Measurements from ENCODE around the gene BBS9.
A peak's percentile ranks its signal among the peaks of the same experiment; 100 is the strongest.

Gene BBS9

DNA sequence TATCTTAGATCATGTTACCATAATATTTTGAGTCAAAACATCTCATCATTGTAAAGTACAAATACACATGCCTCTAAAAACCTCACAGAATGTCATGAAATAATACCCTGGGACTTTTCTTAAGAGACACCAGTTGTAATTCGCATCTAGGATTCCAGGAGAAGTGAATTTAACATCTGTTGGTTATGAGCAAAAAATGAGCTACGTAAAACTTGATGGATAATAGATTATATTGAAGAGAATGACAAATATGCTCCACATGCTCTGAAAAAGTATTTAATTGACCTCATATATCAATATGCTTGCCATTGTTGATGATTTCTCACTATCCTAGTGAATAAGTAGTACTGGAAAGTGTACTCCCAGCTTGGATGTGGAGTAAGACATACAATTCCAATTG, 227.0 kb downstream of the BBS9 start:
- DNase-seq (ENCODE audit: low read depth): no peak

DNA sequence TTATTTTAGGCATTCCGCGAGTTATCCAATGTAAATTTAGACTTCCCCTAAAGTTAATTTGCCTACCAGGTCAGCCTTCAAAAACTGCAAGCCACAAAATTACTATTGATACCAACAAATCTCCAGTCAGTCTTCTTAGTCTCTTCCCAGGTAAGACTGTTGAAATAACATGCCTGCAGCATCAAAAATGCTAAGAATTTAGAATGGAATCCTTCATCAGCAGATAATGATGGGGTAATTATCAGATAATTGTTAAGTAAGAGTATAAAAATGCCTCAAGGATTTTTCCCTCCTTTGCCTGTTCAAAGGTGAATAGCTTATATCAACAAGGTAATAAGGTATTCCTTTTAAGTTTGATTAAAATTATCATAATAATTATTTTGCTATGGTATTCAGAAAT, 228.5 kb downstream of the BBS9 start:
- DNase-seq (ENCODE audit: low read depth): no peak

DNA sequence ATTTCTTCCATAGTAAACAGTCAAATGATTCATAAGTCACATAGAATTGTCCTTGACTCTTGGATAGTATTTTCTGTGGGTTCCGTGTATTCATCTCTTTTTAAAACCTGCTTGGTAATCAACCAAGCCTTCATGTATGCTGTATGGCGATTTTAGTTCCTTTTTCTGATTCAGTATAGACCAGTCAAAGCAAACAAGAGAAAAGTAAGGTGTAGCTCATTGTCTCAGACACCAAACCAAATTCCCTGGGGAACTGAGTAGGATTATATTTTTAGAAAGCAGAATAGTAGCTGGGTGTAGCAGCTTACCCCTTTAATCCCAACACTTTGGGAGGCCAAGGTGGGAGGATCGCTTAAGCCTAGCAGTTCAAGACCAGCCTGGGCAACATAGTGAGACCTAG, 240.5 kb downstream of the BBS9 start:
- no peak for DNase-seq (ENCODE audit: low read depth)

DNA sequence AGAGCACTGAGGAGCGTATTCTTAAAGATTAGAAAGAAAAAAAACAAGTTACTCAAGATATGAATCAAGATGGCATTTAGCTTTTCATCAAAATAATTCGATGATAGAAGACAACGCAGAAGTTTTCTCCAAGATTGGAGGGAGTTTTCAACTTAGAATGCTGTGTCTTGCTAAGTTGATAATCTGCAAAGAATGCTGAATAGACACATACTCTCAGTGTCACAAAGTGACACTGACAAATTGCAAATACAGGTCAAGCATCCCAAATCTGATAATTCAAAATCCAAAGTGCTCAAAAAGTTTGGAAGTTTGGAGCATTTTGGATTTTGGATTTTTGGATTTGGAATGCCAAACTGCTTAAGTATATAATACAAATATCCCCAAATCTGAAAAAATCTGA, 243.8 kb downstream of the BBS9 start:
- no peak for DNase-seq (ENCODE audit: low read depth)

GRCh38 chr7:33379891-33380525, 250.6 kb downstream of the BBS9 start:
- DNase-seq (ENCODE audit: low read depth): no peak

- DNase-seq (ENCODE audit: low read depth): no peak
Measured at GRCh38 chr7:33388332-33388731, 259.0 kb downstream of the BBS9 start.

GRCh38 chr7:33392148-33392547, 262.8 kb downstream of the BBS9 start:
- no peak for DNase-seq (ENCODE audit: low read depth)

GRCh38 chr7:33393770-33394169, 264.4 kb downstream of the BBS9 start:
- no peak for DNase-seq (ENCODE audit: low read depth)

GRCh38 chr7:33395340-33395739, 266.0 kb downstream of the BBS9 start:
- no peak for DNase-seq (ENCODE audit: low read depth)

- DNase-seq (ENCODE audit: low read depth): no peak
Measured at GRCh38 chr7:33399528-33400213, 270.3 kb downstream of the BBS9 start.

DNA sequence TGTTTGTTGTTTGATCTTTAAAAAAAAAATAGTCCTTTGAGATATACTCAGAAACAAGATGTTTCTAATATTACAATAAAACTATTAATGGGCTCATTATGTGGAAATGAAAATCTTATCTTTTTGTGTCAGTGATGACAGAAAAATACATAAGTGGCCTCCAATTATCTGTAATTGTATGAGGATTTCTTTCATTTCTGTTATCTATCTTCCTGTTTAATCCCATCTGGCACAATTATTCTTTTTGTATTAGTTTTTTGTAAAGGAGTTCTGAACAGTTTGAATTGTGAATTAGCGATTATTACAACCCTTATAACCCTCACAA, 270.8 kb downstream of the BBS9 start:
- no peak for DNase-seq (ENCODE audit: low read depth)

DNA sequence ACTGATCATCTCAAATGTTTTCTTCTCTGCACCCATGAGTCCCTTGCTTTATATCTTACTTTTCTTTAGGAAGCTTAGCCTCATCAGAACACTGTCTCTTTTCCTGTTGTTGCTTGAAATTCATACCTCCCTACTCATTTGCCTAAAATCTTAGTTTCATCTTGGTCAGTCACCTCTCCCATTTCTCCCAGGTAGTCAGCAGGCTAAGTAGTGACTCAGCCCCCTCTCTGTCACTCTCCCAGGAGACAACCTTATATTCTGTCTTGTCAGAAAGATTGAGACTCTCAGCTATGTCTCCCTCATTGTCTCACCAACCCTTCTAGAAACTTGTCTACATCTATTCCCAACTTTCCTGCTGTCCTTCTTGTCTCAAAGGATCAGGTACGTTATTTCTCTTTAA, 280.9 kb downstream of the BBS9 start:
- DNase-seq (ENCODE audit: low read depth): no peak

GRCh38 chr7:33411020-33411419, 281.7 kb downstream of the BBS9 start:
- DNase-seq (ENCODE audit: low read depth): no peak

DNA sequence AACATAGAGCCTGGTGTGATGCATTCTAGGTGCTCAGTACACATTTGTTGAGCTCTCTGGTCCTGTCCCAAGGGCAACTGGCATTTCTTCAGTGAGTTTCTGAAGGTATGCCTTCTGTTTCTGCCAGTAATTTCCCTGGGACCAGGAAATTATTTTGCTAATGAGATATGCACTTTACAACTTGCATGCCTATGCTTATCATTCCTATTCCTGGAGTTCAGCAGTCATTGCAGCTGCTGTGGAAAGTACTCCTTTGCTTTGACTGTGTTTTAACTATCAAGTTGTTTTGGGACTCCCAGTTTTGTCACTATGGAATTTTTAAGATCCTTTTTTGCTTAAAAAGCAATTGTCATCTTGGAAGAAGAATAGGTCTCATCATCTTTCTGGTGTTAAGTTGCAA, 283.0 kb downstream of the BBS9 start:
- no peak for DNase-seq (ENCODE audit: low read depth)

DNA sequence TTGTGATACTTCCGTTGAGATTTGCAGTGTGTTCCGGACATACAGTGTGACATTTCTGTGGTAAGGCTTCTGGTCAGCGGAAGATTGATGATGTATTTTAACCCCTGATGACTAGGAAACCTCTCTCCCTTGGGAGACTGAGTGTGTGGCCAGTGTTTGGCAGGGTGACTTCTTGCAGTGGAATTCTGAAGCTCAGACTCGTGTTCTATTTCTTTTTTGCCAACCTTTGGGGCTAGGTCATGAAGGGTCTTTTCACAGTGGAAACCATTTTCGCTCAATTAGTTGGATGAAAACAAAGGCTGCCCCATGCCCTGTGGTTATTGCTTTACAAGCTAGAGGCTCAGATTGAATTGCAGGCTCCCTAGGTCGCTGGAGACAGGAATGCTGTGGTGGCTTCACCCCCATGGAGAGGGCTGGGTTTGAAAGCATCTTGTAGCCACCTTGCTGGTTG, 288.9 kb downstream of the BBS9 start:
- peak; percentile 82 for DNase-seq (ENCODE audit: low read depth)

DNA sequence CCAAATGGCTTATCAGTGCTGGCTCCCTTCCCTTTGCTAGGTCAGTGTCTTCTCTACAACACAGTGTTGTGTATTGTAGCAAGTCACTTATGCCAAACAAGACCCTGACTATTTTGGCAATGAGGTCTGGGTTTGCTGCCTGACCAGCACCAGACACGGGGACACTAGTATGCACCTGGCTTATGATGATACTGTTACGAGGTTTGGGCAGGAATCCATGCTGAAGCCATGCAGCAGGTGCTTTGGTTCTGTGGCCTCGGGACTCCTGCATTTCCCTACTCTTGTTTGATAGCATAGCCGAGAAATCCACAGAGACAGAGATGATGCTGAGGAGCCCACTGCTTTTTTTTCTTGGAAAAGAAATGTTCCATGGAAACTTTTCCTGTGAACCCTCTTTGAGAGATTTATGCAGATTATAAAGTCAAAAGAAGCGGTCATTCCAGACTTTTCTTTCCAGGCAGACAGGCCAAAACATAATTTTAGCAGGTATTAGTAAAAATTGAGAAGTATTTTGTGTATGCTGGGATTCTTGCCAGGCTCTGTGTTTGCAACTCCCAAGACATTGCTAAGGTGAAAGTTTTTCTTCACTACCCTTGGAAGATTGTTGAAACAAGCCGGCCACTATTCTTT, 291.1 kb downstream of the BBS9 start:
- DNase-seq (ENCODE audit: low read depth): no peak

GRCh38 chr7:33421429-33421828, 292.1 kb downstream of the BBS9 start:
- peak; percentile 32 for DNase-seq (ENCODE audit: low read depth)

GRCh38 chr7:33422141-33422540, 292.8 kb downstream of the BBS9 start:
- DNase-seq (ENCODE audit: low read depth): no peak

GRCh38 chr7:33422825-33423645, 293.7 kb downstream of the BBS9 start:
- no peak for DNase-seq (ENCODE audit: low read depth)

DNA sequence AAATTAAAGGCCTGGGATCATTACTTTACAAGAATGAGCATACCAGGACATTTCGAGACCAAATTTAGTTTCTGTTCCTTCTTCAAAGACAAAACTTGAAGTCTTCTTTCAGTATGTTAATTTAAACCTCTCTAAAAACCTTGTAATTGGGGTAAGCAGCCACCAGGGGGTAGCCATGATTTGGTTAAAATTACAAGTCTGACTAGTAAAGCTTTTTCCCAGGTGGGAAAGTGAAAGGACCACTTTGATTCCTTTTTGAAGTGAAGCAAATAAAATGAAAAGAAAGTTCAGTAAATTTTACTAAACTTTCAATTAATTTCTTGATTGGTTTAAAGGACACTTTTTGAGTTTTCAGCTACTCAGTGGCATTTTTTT, 294.3 kb downstream of the BBS9 start:
- no peak for DNase-seq (ENCODE audit: low read depth)

DNA sequence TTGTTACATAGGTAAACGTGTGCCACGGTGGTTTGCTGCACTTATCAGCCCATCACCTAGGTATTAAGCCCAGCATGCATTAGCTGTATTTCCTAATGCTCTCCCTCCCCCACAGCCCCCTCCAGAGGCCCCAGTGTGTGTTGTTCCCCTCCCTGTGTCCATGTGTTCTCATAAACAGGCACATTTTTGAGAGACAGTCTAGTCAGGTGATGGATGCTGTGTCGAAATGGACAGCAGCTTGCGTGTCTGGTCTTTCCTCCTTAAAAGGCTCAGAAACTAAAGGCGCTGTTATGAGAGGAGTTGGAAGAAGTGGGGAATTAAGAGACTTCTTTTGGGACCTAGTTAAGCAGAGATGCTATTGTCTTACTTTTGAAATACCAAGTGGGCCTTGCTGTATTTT, 296.0 kb downstream of the BBS9 start:
- peak; percentile 82 for DNase-seq (ENCODE audit: low read depth)

DNA sequence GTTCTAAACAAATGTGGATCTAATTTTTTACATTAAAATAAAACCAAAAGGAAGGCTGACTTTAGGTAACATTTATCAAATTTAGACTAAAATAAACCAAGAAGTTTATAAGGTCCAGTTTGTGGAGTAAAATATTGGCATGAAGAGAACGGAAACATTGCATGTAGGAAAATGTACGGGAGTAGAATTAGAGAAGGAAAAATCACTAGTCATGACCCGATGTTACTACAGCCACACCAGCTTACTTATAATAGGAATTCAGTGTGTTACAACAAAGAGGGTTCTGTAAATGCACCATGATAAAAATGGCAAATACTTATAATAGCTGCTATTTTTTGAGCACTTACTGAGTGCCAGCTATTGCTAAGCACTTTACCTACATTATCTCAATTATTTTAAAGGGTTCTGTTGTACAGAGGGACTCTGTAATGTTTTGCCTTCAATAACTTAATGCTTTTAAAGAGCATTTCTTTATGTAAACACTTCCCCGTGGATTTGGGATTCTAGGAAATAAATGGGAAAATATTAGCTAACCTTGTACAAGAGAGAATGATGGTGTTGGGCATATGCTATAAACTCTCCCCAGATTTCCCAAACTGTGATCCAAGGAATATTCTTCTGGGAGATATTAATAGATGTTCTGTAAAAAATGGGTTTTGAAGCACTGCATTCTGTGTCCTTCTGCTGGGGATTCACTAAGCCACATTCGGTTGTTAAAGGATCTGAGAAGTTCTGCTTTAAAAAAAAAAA, 296.7 kb downstream of the BBS9 start:
- no peak for DNase-seq (ENCODE audit: low read depth)

Measured in amniotic epithelial cell (primary cell).